Measurements from ENCODE around the gene TEX35.

DNA sequence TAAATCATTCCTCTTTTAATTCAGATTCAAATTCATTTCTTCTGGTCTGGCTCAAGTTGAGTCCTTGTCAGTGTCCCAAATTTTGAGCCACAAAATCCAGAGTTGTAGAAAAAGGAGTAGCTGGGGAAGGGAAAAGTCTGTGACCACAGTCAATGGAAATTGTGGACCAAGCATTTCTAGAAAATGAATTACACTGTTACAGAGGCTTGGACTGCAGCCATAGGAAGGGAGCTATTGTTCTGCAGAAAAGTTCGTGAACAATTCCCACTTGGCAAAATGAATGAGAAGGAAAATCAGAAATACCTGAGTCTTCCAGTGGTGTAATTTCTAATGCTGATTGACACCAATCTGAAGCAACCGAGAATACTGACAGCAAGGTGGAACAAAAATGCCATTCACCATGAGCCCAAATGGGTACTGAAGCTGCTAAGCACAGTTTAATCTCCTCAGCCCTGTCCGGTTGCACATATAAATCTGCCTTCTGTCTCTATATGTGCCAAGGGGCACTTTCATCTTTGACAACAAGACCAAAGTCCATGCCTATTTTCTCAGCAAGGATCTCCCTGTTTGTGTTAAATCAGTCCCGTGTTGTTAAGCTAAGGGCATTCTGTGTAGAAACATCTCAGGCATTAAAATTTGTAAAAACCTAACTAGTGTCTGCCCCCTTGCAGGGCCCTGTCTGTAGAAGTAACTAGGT is 51.3 kb downstream of the TEX35 start:
- TF ChIP-seq, protein P1, sequence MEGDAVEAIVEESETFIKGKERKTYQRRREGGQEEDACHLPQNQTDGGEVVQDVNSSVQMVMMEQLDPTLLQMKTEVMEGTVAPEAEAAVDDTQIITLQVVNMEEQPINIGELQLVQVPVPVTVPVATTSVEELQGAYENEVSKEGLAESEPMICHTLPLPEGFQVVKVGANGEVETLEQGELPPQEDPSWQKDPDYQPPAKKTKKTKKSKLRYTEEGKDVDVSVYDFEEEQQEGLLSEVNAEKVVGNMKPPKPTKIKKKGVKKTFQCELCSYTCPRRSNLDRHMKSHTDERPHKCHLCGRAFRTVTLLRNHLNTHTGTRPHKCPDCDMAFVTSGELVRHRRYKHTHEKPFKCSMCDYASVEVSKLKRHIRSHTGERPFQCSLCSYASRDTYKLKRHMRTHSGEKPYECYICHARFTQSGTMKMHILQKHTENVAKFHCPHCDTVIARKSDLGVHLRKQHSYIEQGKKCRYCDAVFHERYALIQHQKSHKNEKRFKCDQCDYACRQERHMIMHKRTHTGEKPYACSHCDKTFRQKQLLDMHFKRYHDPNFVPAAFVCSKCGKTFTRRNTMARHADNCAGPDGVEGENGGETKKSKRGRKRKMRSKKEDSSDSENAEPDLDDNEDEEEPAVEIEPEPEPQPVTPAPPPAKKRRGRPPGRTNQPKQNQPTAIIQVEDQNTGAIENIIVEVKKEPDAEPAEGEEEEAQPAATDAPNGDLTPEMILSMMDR (IDR thresholded peaks at IDR 0.05) = no peak
- TF ChIP-seq POLR2A (IDR thresholded peaks at IDR 0.05) = no peak

Measured in uterus (tissue), 2 donors.